T-helper 17 cell (primary cell): Measurements from ENCODE around the gene MC1R. TPM values are rescaled to one million over a fixed set of nuclear protein-coding genes. Genes with fewer than 3 reads are reported as not detected.

Source experiments
- ATAC-seq: fragments of 150-1000 bp; cut with Tn5 transposase; 2 replicates; pipeline ENCODE4 v1.10.0; 2021; ENCODE audit warnings: mild to moderate bottlenecking, moderate library complexity
- DNase-seq, 3 donors: peaks; one replicate each; pipeline versions ENCODE4 v3.0.0 to v3.0.0-alpha.2; 2020 to 2021
- H3K9me3 ChIP-seq: one replicate; pipeline ENCODE4 v1.7.0; 2013; ENCODE audit warnings: low read length, mild to moderate bottlenecking; ENCODE audit not compliant: control insufficient read depth, poor library complexity, severe bottlenecking
- H3K27ac Mint-ChIP-seq: one replicate; pipeline ENCODE4 v1.8.0; 2022; ENCODE audit warnings: mild to moderate bottlenecking, moderate library complexity, mixed read lengths
- H3K27me3 Mint-ChIP-seq: one replicate; pipeline ENCODE4 v1.8.0; 2022; ENCODE audit warnings: mixed read lengths
- H3K36me3 Mint-ChIP-seq: one replicate; pipeline ENCODE4 v1.8.0; 2022; ENCODE audit warnings: low read depth, mixed read lengths
- H3K4me1 Mint-ChIP-seq: one replicate; pipeline ENCODE4 v1.8.0; 2022; ENCODE audit warnings: mild to moderate bottlenecking, mixed read lengths
- H3K4me3 Mint-ChIP-seq: one replicate; pipeline ENCODE4 v1.8.0; 2022; ENCODE audit warnings: mild to moderate bottlenecking, moderate library complexity, mixed read lengths
- total RNA-seq, 4 donors: library from RNA in 2 of 4; stranded (reverse) in 2 of 4; gene quantifications; one replicate each; pipeline ENCODE4 v1.2.3 and lab custom pipeline; 2022 to 2026

The MC1R gene
- total RNA-seq, 2 donors from 2014 or later: 10.1 to 13.8 TPM

DNA sequence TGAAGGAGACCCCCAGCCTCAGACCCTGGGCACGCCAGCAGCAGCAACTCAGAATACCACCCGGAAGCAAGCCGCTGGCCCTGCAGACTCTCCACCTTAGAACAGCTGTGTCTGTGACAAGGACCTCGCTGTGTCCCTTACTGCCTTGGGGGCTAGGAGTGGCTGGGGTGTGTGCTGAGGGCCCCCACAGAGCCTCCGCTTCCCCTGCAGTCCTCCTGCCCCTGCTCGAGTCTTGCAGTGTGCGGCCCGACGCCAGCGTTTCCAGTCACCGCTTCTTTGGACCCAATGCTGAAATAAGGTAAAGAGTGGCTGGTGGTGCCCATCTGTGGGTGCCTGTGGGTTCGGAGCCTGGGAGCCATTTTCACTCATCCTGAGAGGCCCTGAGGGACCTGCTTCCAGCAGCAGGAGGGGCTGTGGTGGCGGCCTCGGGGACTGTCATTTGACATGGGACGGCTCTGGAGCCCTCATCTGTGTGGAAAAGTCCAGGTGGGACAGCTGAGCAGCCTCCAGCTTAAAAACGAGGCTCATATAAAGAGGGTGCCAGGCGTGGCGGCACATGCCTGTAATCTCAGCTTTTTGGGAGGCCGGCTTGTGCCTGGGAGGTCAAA is 14.7 kb upstream of the MC1R start:
- peaks cover 3% of the 10 kb centered on the region for H3K4me1 Mint-ChIP-seq
- H3K9me3 ChIP-seq: no peaks in the 10 kb centered on the region
- H3K27ac Mint-ChIP-seq: peak overlapping the region; percentile 43
- DNase-seq (no peak), ATAC-seq (no peak)
- peaks cover under 1% of the 10 kb centered on the region for H3K36me3 Mint-ChIP-seq
- no peaks in the 10 kb centered on the region for H3K27me3 Mint-ChIP-seq
- no peak overlapping the region for H3K4me3 Mint-ChIP-seq

DNA sequence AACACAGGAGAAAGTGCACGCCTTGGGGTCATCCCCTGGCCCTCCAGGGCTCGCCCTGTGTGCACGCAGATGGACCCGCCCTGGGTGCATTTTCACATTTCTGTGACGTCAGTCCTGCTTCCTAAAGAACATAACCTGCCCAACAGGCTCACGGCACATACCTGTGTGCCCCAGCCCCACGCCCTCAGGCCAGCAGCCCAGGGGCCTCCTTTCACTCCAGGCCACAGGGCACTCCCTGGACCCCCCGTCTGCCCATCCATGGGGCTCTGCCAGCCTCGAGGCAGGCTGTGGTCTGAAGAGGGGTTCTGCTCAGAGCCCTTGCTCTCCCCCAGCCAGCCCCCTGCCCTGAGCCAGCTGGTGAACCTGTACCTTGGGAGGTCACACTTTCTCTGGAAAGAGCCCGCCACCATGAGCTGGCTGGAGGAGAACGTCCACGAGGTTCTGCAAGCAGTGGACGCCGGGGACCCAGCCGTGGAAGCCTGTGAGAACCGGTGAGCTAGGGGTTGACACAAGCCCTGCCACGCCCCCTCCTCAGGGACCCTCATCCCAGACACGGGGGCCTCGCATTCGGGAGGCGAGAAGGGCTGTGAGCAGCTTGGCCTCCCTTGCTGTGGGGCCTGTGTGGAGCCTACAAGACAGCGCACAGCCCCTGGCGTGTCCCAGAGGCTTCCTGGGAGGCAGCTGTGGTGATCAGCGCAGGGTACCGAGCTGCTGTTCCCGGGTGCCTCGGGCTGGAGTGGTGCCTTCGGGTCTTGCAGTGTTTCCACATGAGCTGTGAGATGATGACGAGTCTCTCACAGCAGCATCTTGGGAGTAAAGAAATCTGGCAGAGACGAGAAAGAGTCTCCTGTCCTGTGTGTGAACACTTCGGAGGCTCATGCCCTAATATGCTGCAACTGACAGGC is 13.8 kb upstream of the MC1R start:
- no peaks in the 10 kb centered on the region for H3K36me3 Mint-ChIP-seq
- DNase-seq (no peak), ATAC-seq (no peak)
- H3K4me1 Mint-ChIP-seq: peaks cover 3% of the 10 kb centered on the region
- no peaks in the 10 kb centered on the region for H3K9me3 ChIP-seq
- H3K27ac Mint-ChIP-seq: peak overlapping the region; percentile 60
- no peak overlapping the region for H3K4me3 Mint-ChIP-seq
- no peaks in the 10 kb centered on the region for H3K27me3 Mint-ChIP-seq

DNA sequence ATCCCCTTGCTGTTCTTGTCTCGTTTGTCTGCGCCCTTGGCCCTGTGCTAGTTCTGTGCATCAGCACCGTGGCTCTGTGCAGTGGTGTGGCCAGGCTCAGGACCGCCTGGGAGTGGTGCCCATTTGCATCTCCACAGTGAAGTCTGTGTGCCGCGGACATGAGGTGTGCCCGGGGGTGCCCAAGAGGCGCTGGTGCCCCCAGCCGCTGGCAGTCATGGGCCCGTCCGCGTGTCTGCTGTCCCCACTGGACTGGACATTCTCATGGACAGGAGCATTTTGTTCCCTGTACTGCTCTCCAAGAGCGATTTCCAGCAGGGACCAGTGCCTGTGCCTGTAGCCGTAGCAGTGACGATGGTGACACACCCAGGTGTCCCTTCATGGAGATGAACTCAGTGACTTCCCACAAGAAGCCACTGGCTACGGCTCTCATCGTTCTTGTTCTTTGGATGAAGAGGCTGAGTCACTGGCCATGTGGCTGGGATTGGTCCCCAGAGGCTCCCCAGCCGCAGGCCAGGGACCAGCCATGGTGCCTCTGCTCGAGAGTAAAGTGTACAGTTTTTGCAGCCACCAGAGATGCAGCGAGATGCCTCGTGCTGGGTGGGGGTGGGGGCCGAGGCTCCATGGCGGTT is 13.0 kb upstream of the MC1R start:
- no peaks in the 10 kb centered on the region for H3K9me3 ChIP-seq
- DNase-seq (no peak), ATAC-seq (no peak)
- no peaks in the 10 kb centered on the region for H3K4me1 Mint-ChIP-seq
- no peaks in the 10 kb centered on the region for H3K36me3 Mint-ChIP-seq
- peak overlapping the region; percentile 53 for H3K4me3 Mint-ChIP-seq
- peak overlapping the region; percentile 60 for H3K27ac Mint-ChIP-seq
- H3K27me3 Mint-ChIP-seq: no peaks in the 10 kb centered on the region

DNA sequence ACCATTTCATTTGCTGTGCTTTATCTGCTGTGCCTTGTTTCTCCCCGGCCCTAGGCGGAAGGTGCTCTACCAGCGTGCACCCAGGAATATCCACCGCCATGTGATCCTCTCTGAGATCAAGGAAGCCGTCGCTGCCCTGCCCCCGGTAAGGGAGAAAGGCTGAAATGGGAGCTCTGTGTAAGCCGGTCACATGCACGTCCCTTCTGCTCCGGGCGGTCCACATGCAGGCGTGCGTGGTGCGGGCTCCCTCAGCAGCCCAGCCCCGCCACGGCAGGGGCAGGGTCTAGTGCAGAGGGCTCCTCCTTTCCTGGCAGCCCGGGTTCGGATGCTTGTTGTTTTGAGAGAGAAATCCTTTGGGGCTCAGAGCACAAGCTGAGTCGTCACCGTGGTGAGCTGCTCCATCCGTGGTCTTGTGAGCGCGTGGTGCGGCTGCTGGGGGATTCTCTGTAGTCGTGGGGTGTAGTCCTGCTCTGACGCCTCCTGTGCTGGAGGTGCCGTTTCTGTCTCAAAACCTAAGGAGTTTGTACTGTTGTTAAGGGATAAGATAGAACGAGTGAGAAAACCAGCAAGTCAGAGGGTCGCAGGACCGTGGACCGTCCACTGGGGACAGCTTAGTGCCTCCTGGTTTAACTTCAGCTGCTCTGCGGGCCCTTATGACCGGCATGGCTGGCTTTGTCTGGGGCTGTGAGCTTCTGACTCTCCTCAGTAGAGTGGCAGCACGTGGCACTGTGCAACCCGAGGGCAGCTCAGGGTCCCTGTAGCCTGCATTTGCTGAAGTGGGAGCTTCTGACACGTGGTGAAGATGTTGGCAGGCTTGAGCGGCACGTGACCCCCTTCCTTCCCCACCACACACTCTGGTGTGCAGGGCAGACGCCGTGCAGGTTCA is 12.3 kb upstream of the MC1R start:
- no peak for DNase-seq
- H3K4me3 Mint-ChIP-seq: peak overlapping the region; percentile 53
- H3K9me3 ChIP-seq: no peaks in the 10 kb centered on the region
- peak overlapping the region; percentile 49 for H3K27ac Mint-ChIP-seq
- H3K36me3 Mint-ChIP-seq: no peaks in the 10 kb centered on the region
- no peaks in the 10 kb centered on the region for H3K4me1 Mint-ChIP-seq
- no peaks in the 10 kb centered on the region for H3K27me3 Mint-ChIP-seq
- peak; percentile 6 for ATAC-seq

DNA sequence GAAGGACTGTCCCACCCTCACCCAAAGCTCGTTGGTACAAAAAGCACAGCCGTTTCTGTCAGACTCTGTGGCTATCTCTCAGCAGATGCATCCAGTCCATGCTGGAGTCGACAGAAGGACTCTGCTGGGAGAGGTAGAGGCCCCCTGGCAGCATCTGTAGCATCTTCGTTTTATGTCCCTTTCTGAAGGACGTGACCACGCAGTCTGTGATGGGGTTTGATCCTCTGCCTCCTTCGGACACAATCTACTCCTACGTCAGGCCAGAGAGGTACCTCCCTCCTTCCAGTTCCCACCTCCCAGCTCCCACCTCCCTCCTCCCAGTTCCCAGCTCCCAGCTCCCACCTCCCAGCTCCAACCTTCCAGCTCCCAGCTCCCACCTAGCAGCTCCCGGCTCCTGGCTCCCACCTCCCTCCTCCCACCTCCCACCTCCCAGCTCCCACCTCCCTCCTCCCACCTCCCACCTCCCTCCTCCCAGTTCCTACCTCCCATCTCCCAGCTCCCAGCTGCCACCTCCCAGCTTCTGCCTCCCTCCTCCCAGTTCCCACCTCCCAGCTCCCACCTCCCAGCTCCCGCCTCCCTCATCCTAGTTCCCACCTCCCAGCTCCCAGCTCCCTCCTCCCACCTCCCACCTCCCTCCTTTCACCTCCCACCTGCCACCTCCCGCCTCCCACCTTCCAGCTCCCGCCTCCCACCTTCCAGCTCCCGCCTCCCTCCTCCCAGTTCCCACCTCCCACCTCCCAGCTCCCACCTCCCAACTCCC is 11.4 kb upstream of the MC1R start:
- H3K4me1 Mint-ChIP-seq: peaks cover 3% of the 10 kb centered on the region
- no peak for DNase-seq
- H3K9me3 ChIP-seq: no peaks in the 10 kb centered on the region
- H3K4me3 Mint-ChIP-seq: no peak overlapping the region
- no peaks in the 10 kb centered on the region for H3K36me3 Mint-ChIP-seq
- H3K27me3 Mint-ChIP-seq: no peaks in the 10 kb centered on the region
- no peak for ATAC-seq
- peak overlapping the region; percentile 49 for H3K27ac Mint-ChIP-seq

DNA sequence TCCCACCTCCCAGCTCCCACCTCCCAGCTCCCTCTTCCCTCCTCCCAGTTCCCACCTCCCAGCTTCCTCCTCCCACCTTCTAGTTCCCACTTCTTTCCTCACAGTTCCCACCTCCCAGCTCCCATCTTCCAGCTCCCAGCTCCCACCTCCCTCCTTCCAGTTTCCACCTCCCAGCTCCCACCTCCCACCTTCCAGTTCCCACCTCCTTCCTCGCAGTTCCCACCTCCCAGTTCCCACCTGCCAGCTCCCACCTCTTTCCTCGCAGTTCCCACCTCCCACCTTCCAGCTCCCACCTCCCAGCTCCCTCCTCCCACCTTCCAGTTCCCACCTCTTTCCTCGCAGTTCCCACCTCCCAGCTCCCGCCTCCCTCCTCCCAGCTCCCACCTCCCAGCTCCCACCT is 10.4 kb upstream of the MC1R start:
- Mint-ChIP-seq H3K36me3 (no peaks in the 10 kb centered on the region), H3K27ac (no peak overlapping the region)

GRCh38 chr16:89909777-89910716 is 8.6 kb upstream of the MC1R start:
- H3K27ac Mint-ChIP-seq: peak overlapping the region; percentile 69
- DNase-seq: peak; percentile 48 to 65 (median 58)
- H3K4me1 Mint-ChIP-seq: peaks cover 3% of the 10 kb centered on the region
- ATAC-seq: peak; percentile 79
- no peaks in the 10 kb centered on the region for H3K9me3 ChIP-seq
- H3K36me3 Mint-ChIP-seq: no peaks in the 10 kb centered on the region
- no peak overlapping the region for H3K4me3 Mint-ChIP-seq
- H3K27me3 Mint-ChIP-seq: no peaks in the 10 kb centered on the region

More for the DNA sequence above, 10.4 kb upstream of the MC1R start:
- Mint-ChIP-seq H3K4me1 (peaks cover 3% of the 10 kb centered on the region), H3K27me3 (no peaks in the 10 kb centered on the region), H3K4me3 (no peak overlapping the region)
- ATAC-seq (no peak), DNase-seq (no peak)
- no peaks in the 10 kb centered on the region for H3K9me3 ChIP-seq

DNA sequence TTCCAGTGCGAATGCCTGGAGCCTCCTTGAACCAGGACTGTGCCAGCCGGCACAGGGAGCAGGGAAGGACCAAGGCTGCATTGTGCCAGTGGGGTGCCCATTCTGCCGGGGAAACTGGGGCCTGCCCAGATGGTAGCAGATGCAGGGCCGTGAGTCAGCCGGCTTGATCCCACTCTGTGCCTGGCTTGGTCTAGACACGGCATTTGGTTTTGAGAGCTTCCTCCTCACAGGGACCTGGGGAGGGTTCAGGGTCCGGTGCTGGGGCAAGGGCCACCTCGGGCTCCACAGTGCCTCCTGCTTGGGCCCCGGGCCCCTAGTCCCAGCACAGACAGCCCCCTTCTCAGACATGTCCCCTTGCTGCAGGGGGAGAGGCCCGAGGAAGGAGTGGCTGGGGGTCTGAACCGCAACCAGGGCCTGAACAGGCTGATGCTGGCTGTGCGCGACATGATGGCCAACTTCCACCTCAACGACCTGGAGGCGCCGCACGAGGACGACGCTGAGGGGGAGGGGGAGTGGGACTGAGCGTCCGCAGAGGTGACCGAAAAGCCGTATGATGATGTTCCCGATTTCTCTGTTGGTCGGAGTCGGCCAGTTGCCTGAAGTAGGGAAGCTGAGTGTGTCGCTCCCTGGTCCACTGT is 7.8 kb upstream of the MC1R start:
- DNase-seq (no peak), ATAC-seq (peak; percentile 10)
- Mint-ChIP-seq H3K27me3 (no peaks in the 10 kb centered on the region), H3K4me1 (peaks cover 3% of the 10 kb centered on the region), H3K27ac (peak overlapping the region; percentile 69), H3K4me3 (no peak overlapping the region), H3K36me3 (no peaks in the 10 kb centered on the region)
- H3K9me3 ChIP-seq: no peaks in the 10 kb centered on the region

- no peaks in the 10 kb centered on the region for H3K9me3 ChIP-seq
- H3K36me3 Mint-ChIP-seq: no peaks in the 10 kb centered on the region
- H3K27me3 Mint-ChIP-seq: no peaks in the 10 kb centered on the region
- DNase-seq: no peak
- ATAC-seq: no peak
- H3K4me1 Mint-ChIP-seq: peaks cover 3% of the 10 kb centered on the region
- no peak overlapping the region for H3K27ac Mint-ChIP-seq
- no peak overlapping the region for H3K4me3 Mint-ChIP-seq
These were observed 7.3 kb upstream of the MC1R start for GRCh38 chr16:89911375-89911774.

DNA sequence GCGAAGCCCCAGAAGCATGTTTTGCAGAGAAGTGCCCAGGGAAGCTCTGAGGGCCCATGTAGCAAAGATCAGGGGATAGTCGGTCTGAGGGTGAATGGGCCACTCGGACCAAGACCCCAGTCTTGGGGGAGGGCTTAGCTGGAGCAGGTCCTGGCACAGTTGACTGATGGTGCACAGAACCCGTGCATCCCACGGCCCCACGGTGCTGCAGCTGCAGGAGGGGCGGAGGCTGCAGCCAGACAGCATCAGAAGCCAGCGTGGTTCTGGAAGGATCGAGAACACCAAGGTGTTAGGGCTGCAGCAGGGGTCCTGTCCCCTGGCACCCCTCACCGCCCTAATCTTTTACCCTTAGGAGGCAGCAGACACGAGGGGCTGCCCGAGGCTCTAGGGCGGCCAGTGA is 6.5 kb upstream of the MC1R start:
- Mint-ChIP-seq H3K4me3 (no peak overlapping the region), H3K4me1 (peaks cover 3% of the 10 kb centered on the region), H3K27ac (no peak overlapping the region), H3K27me3 (no peaks in the 10 kb centered on the region), H3K36me3 (no peaks in the 10 kb centered on the region)
- DNase-seq (no peak), ATAC-seq (no peak)
- no peaks in the 10 kb centered on the region for H3K9me3 ChIP-seq

- ATAC-seq (no peak), DNase-seq (no peak)
- H3K9me3 ChIP-seq: no peaks in the 10 kb centered on the region
- H3K27ac Mint-ChIP-seq: no peak overlapping the region
- H3K4me1 Mint-ChIP-seq: peaks cover 3% of the 10 kb centered on the region
- no peaks in the 10 kb centered on the region for H3K36me3 Mint-ChIP-seq
- H3K27me3 Mint-ChIP-seq: no peaks in the 10 kb centered on the region
- no peak overlapping the region for H3K4me3 Mint-ChIP-seq
These were observed 6.0 kb upstream of the MC1R start for GRCh38 chr16:89912627-89913026.
